DMS53 treated with DMSO at 0.1 percent for 48 hours (cell line): ENCODE data around the gene TRIP12.
A peak's percentile ranks its signal among the peaks of the same experiment; 100 is the strongest.
"Not testable (repeated sequence)": the region's sequence is repeated elsewhere in the genome, so short reads cannot be mapped to it uniquely, and the experiment has no call there.

Source experiments
- DNase-seq: peaks from one replicate; lab custom pipeline; 2025; ENCODE audit not compliant: unreplicated experiment; lab: John Stamatoyannopoulos, UW

Gene TRIP12

DNA sequence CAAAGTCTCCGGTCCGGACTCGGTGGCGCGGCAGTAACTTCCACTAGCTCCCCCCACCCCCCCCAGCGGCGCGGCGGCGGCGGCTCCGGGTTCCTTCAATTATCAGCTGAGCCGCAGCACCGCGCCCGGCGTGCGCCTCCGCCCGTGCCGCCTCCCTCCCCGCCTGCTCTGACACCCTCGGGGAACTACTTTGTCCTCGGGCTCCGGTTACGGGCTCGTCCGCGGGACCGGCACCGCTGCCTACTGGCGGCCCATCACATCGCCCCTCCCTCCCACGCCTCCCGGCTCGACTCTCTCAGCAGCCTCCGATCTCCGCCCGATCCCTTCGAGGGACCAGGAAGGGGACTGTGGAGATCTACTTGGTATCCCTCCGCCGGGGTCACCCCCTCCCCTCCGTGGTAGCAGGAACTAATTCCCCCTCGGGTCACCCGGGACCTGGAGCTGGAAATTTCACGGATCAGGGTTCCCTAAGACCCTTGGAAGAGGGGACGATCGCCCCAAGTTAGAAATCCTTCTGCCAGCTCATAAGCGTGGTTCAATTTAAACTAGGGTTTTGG is at the start of gene TRIP12:
TSS of gene TRIP12 (minus strand) at position 118 of the 557 bp plus-strand sequence. CDS start 41,930 bp downstream, outside the sequence.
- DNase-seq, result peak; percentile 79

DNA sequence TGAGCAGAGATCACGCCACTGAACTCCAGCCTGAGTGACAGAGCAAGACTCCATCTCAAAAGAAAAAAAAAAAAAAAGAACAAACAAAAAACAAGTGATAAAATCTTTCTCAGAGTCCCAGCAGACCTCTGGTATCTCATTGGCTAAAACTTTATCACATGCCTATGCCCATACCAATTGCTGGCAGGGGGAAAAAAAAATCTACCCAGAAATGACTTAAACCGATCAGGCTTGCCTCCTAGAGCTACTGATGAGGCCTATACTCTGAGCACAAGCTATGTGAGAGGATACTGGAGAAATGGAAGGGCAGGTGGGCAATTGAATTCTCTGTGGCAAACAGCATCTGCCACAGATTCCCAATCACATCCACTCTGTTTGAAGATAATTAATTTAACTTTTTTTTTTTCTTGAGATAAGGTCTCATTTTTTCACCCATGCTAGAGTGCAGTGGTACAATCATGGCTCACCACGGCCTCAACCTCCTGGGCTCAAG is 49.5 kb upstream of the TRIP12 start:
- DNase-seq, result no peak

DNA sequence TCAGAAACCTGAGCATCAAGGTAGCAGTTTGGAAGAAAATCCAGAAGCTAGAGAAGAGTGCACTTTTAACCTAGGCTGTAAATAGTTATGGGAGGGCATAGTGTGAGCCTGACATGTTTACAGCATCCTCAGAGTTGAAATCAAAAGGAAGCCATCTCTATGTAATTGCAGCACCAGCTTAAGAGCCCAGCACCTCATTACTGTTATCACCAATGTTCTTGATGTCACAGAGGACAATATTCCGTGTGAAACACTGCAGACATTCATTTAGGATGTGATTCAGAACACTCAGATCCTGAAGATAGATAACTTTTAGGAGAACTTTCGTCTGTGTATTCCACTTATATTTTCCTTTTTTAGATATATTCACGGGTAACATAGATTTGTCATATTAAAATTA is 48.6 kb upstream of the TRIP12 start:
- no peak for DNase-seq

DNA sequence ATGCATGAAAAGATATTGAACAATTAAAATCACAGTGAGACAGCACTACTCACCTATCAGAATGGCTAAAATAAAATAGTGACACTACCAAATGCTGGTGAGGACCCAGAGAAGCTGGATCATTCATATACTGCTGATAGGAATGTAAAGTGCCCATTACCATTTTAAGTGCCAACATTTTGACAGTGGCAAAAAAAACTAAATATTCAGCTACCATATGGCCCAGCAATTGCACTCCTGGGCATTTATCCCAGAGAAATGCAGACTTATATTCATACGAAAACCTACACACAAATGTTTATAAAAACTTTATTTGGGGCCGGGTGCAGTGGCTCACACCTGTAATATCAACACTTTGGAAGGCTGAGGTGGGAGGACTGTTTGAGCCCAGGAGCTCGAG is 48.1 kb upstream of the TRIP12 start:
- DNase-seq, result no peak

DNA sequence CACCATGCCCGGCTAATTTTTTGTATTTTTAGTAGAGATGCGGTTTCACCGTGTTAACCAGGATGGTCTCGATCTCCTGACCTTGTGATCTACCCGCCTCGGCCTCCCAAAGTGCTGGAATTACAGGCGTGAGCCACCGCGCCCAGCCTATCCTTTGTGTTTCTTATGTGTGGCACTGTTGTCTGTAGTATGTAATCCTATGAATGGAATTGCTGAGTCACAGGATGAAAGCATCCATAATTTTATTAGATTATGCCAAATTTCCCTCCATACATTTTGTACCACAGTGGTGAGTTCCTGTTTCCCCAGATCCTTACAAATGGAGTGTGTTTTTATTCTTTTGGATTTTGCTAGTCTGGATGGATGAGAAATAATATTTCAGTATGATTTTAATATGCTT is 41.8 kb upstream of the TRIP12 start:
- not testable (repeated sequence) for DNase-seq

DNA sequence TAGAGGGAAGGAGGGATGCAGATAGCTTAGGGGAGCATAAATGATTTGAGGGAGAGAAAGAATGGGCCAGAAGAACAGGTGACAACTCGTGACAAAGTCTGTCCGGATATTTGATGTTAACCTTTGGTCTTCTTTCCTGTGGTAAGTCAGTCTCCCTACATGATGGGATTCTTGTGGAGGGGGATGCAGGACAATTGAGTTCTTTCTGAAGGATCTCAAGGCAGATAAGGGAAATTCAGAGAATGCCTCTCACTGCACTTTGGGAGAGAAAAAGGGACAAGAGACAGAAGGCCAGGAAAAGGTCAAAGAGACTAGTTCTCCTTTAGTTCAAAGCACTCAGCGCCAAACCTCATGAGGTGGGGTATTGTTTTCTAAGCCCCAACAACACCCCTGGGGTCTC is 34.7 kb upstream of the TRIP12 start:
- DNase-seq, result no peak

- DNase-seq, result no peak
Measured at GRCh38 chr2:229955663-229956062, 33.9 kb upstream of the TRIP12 start.

DNA sequence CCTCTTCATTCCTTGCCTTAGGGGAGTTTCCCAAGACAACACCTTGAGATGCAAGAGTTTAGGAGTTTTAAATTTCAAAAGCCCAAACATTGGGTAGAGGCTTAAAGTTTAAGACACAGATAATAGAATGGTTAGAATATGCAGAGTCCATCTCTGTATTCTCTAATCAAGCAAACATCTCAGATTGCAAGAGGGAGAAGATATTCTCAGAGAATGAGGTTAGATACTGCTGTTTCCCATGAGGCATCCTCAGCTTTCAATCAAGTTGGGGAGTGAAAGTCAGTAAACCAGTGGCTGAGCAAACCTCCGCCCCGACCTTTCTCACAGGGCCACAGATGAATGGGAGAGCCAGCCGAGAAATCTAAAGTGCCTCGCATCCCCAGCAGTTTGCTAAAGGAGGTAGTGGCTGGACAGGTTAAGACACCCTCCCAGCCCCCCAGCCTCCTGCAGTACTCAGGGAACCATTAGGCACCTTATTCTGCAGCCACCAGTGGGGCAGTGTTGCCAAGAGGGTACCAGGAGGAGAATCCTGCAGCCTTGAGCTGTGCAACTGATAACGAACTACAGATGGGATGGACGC is 30.5 kb upstream of the TRIP12 start:
- no peak for DNase-seq

DNA sequence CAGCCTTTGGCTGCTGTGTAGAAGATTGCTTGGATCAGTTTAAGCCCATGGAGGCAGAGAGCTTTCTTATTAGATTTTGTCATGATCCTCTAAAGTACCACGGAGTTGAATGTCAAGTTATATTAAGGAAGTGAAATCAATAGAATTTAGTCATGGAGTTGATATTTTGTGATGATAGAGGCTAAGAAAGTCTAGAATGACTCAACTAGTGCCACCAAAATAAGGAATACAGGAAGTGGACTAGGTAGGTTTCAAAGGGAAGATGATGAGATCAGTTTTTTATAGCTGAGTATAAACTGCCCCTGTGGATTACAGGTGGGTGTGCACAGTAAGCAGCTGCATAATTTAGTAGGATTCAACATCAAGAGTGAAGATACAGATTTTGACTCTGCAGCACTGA is 25.7 kb upstream of the TRIP12 start:
- DNase-seq, result no peak

GRCh38 chr2:229945975-229946374 is 24.2 kb upstream of the TRIP12 start:
- DNase-seq, result no peak

- no peak for DNase-seq
Measured at GRCh38 chr2:229943770-229944449, 22.1 kb upstream of the TRIP12 start.

DNA sequence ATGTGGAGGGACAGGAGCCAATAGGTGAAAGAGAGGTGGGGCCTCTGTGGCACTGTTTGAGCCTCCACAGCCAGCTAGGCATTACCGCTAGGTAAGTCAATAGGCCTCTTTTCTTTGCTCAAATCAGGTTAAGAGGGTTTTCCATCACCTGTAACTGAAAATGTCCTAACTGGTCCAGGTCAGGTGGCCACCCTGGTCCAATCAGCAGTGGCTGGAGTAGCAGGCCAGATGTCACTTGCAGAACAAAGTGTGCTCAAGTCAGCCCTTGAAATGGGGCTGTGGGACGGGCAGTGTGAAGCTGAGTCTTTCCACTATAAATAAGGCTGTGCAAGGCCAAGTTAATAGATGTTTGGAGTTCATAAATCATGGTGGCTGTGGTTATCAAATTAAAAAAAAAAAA is 21.4 kb upstream of the TRIP12 start:
- DNase-seq, result no peak

- DNase-seq, result no peak
Measured at GRCh38 chr2:229942671-229943070, 20.9 kb upstream of the TRIP12 start.

- no peak for DNase-seq
Measured at GRCh38 chr2:229937537-229937936, 15.7 kb upstream of the TRIP12 start.

- DNase-seq, result no peak
Measured at GRCh38 chr2:229931241-229931640, 9.4 kb upstream of the TRIP12 start.

DNA sequence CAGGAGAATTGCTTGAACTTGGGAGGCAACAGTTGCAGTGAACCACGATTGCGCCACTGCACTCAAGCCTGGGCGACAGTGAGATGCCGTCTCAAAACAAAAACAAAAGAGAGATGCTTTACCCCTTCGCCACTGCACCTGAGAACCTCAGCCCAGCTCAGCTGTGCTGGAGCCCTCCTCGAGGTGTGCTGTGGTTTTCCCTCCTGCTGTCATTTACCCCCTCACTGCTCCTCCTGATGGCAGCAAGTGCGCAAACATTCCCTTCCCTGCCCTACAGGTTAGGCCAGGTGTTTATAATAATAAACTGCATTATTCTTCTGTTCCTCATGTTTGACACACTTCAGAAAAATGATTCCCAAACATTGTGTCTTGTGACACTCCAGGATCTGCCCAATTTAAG is 8.8 kb upstream of the TRIP12 start:
- no peak for DNase-seq

GRCh38 chr2:229927817-229928321 is 6.1 kb upstream of the TRIP12 start:
- no peak for DNase-seq

DNA sequence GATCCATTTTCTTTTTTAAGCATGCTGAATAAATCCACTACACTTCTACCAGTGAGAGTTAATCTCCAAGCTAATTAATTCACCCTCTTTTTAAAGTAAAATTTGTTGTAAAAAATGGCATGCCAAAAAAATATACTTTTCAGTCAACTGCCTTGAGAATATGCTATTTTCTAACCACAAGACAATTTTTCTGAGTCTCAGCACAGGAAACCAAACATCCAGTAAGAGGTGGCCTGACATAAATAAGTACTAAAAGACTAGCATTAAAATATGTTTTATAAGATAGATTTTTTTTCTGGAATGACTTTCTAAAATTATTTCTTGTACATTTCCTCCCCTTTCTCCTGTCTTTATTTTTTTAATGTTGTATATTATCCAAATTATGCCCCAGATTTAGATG is 3.4 kb upstream of the TRIP12 start:
- no peak for DNase-seq

DNA sequence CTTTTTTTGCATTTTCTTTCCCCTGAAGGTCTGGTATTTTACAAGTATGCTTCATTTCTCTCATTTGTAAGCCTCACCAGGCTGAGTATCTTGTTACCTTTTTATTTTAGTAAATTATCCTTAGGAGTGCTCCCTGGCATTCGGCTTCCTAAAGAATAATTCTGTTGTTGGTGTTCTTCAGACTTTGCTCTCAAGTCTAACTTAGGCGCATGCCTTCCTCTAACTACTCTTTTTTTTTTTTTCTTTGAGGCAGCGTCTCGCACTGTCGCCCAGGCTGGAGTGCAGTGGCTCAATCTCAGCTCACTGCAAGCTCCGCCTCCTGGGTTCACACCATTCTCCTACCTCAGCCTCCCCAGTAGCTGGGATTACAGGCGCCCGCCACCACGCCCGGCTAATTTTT is 2.7 kb upstream of the TRIP12 start:
- DNase-seq, result not testable (repeated sequence)

- DNase-seq, result peak; percentile 79
Measured at GRCh38 chr2:229922449-229923386, 909 bp upstream of the TRIP12 start, which contains the start of gene FBXO36. FBXO36 (plus strand) TSS chr2:229922503; CDS start chr2:229922514, 11 bp downstream.
